Measurements from ENCODE around the gene SLC13A3.

The SLC13A3 gene

GRCh38 chr20:46688151-46689081 lies 37.2 kb upstream of the SLC13A3 start:
- peak; percentile 52 to 63 for DNase-seq (ENCODE audit: low read depth in 2 of 2)
- TF ChIP-seq CTCF (IDR thresholded peaks at IDR 0.05; ENCODE audit: low read depth, low read length): no peak
- peak overlapping the region; percentile 57 to 85 for H3K4me3 ChIP-seq (replicated peaks in 1 of 2; ENCODE audit: low read depth in 2 of 2, low read length in 2 of 2)

GRCh38 chr20:46683939-46684750 lies 32.9 kb upstream of the SLC13A3 start:
- no peak for TF ChIP-seq CTCF (IDR thresholded peaks at IDR 0.05; ENCODE audit: low read depth, low read length)
- DNase-seq (ENCODE audit: low read depth in 2 of 2): peak; percentile 70 to 88
- peak overlapping the region; percentile 42 to 55 for H3K4me3 ChIP-seq (replicated peaks in 1 of 2; ENCODE audit: low read depth in 2 of 2, low read length in 2 of 2)

GRCh38 chr20:46683668-46683938 lies 32.3 kb upstream of the SLC13A3 start:
- peak overlapping the region; percentile 42 to 55 for H3K4me3 ChIP-seq (replicated peaks in 1 of 2; ENCODE audit: low read depth in 2 of 2, low read length in 2 of 2)
- TF ChIP-seq CTCF (IDR thresholded peaks at IDR 0.05; ENCODE audit: low read depth, low read length): no peak
- no peak for DNase-seq (ENCODE audit: low read depth in 2 of 2)

- peak in 1 of 2 donors; percentile 56 for DNase-seq (ENCODE audit: low read depth in 2 of 2)
- peak overlapping the region; percentile 42 to 55 for H3K4me3 ChIP-seq (replicated peaks in 1 of 2; ENCODE audit: low read depth in 2 of 2, low read length in 2 of 2)
- no peak for TF ChIP-seq CTCF (IDR thresholded peaks at IDR 0.05; ENCODE audit: low read depth, low read length)
These were observed 31.9 kb upstream of the SLC13A3 start for GRCh38 chr20:46683011-46683667.

GRCh38 chr20:46682063-46682821 lies 31.0 kb upstream of the SLC13A3 start:
- TF ChIP-seq CTCF (IDR thresholded peaks at IDR 0.05; ENCODE audit: low read depth, low read length): no peak
- DNase-seq (ENCODE audit: low read depth in 2 of 2): no peak
- H3K4me3 ChIP-seq (replicated peaks in 1 of 2; ENCODE audit: low read depth in 2 of 2, low read length in 2 of 2): no peak overlapping the region
